Breast epithelium (tissue), 3 donors: ENCODE measurements around the gene AK9.

ENCODE experiments used
- POLR2A ChIP-seq: fragments of 450-650 bp; IDR thresholded peaks from one replicate; pipeline ENCODE4 v1.6.1; 2016; ENCODE audit warnings: antibody characterized with exemption, mild to moderate bottlenecking, moderate library complexity
- TF ChIP-seq, protein P1 (sequence below), 3 donors: fragments of 450-650 bp; IDR thresholded peaks; one replicate each; pipeline ENCODE4 v1.5.1; 2016 to 2017; ENCODE audit warnings: antibody characterized with exemption in 3 of 3, mild to moderate bottlenecking in 3 of 3, moderate library complexity in 3 of 3

DNA sequence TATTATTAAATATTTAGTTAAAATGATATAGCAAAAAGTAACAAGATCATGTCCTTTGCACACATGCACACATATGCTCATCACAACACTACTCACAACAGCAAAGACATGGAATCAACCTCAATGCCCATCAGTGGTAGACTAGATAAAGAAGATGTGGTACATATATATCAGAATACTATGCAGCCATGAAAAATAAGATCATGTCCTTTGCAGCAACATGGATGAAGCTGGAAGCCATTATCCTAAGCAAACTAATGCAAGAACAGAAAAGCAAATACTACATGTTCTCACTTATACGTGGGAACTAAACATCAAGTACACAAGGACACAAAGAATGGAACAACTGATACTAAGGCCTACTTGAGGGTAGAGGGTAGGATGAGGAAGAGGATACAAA, 14.3 kb downstream of the AK9 start:
- TF ChIP-seq POLR2A: no peak
- TF ChIP-seq, protein P1, sequence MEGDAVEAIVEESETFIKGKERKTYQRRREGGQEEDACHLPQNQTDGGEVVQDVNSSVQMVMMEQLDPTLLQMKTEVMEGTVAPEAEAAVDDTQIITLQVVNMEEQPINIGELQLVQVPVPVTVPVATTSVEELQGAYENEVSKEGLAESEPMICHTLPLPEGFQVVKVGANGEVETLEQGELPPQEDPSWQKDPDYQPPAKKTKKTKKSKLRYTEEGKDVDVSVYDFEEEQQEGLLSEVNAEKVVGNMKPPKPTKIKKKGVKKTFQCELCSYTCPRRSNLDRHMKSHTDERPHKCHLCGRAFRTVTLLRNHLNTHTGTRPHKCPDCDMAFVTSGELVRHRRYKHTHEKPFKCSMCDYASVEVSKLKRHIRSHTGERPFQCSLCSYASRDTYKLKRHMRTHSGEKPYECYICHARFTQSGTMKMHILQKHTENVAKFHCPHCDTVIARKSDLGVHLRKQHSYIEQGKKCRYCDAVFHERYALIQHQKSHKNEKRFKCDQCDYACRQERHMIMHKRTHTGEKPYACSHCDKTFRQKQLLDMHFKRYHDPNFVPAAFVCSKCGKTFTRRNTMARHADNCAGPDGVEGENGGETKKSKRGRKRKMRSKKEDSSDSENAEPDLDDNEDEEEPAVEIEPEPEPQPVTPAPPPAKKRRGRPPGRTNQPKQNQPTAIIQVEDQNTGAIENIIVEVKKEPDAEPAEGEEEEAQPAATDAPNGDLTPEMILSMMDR (IDR thresholded peaks at IDR 0.05): no peak
